HG02798 (cell line): ENCODE data around the gene SNRPA.
"Not testable (repeated sequence)": the region's sequence is repeated elsewhere in the genome, so short reads cannot be mapped to it uniquely, and the experiment has no call there.

ENCODE experiments used
- ATAC-seq: cut with Tn5 transposase; IDR thresholded peaks from one replicate; pipeline ENCODE4 v1.9.1; 2021; ENCODE audit warnings: mild to moderate bottlenecking; ENCODE audit not compliant: unreplicated experiment, poor library complexity

The SNRPA gene

DNA sequence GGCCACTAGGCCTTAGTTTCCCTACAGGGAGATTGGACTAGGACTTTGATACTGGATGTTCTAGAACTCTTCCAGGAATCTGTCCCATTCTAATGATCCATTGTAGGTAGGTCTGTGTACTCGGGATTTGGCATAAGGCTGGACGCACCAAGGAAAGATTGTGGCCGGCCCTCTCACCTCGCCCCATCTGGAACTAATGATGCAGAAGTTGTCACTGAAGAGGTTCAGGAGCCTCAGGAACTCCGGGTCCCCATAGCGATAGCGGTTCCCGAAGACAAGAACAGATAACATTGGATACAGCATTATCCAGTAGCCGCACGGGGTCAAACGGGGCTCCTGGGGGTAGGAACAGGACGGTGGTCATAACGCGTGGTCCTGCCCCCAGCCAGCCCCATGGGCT is 59.2 kb downstream of the SNRPA start:
- ATAC-seq = no peak

DNA sequence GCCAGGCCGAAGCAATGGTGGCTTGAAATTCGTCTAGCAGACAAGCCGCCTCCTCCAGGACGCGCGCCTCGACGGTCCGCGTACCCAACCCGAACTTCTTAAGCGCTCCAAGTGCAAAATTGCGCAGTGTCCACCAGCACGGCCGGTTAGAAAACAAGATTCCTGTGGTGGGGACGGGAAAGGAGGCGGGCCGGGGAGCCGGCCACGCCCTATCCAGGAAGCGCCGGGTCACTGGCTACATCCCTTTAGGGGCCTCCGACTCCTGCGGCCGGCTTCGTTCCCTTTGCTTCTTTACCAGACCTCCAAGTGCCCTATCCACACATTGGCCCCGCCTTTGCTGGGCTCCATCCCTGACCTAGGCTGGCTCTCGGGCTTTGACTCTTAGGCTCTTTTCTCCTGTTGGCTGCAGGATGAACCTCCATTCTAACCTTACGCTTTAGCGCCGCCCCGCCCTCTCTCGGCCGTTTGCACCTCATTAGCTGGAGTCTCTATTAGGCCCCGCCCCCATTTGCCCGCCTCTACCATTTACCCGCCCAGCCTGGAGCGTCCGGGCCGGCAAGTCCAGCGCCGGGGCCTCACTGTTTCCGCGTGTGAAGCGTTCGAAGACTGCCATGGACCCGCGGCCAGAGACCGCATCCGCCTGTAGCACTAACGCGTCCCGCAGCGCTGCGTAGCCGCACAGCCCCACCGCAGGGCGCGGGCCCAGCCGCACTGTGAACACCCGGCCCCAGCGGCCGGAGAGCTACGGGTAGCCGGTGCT is 59.8 kb downstream of the SNRPA start:
- ATAC-seq = peak; percentile 68

DNA sequence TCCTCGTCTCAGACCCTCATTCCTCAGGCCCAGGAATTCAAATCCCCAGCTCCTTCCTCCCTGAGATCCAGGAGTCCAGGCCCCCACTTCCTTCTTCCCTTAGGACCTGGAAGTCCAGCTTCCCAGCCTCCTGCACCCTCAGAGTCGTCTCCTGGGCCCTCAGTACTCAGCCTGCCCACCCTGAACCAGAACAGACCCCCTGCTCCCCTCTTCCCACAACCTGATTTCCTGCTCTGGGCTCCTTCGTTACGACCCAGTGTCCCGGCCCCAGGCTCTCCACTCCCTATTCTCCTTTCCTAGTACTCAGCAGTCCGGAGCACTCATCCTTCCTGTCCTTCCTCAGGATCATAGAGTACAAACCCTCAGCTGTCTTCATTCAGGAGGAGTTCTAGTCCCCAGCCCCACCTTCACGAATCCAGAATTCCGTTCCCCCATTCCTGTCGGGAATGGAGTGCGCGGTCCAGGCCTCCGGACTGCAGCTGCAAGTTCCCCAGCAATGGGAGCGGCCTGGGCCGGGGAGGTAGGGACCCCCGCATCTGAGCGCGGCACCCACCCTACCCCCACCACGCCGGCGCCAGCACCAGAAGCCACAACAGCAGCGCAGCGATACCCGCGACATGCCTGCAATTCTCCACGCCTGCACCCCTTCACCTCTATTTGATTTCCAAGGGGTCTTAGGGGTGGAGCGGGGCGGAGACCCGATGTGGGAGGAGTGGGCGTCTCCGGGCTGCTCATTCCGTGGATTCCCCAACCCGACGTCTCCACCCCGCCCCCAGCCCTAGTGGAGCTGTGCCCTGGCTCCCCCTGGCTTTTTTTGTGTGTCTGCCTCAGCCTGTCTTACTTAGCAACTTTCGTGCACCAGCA is 60.7 kb downstream of the SNRPA start:
- ATAC-seq = no peak

DNA sequence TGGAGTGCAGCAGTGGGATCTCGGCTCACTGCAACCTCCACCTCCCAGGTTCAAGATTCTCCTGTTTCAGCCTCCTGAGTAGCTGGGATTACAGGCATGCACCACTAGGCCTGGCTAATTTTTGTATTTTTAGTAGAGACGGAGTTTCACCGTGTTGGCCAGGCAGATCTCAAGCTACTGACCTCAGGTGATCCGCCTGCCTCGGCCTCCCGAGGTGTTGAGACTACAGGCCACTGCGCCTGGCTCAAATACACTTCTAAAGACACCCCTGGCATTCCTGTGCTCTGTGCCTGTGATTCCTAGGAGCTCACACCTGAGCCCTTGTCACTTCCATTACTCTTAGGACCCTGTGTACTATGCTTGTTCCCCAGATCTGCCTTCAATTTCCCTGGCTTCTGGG is 61.6 kb downstream of the SNRPA start:
- ATAC-seq = not testable (repeated sequence)

DNA sequence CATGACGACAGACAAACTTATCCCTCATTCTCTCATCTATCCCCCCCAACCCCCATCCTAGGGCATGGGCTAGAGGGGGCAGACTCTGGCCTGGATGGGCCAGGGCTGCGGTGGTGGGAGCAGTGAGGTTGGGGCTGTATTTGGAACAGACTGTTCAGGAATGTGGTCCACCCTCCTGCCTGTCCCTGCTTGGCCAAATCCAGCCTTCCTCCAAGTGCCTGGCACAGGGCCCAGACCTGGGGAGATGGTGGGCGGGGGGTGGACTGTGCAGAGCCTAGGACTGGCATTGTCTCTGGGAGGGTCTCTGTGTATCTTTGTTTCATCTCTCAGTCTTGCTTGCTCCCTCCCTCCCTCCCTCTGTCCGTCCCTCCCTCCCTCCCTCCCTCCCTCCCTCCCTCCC is 62.2 kb downstream of the SNRPA start:
- no peak for ATAC-seq
